Measurements from ENCODE around the gene ZNF260. TPM values are rescaled to one million over a fixed set of nuclear protein-coding genes. Genes with fewer than 3 reads are reported as not detected.

ZNF260 gene
- total and polyA plus RNA-seq, 2 of the 13 experiments (the other 11 are each of a cell fraction or from before 2014, with no cell fraction given), result 2.8 to 10.5 TPM

DNA sequence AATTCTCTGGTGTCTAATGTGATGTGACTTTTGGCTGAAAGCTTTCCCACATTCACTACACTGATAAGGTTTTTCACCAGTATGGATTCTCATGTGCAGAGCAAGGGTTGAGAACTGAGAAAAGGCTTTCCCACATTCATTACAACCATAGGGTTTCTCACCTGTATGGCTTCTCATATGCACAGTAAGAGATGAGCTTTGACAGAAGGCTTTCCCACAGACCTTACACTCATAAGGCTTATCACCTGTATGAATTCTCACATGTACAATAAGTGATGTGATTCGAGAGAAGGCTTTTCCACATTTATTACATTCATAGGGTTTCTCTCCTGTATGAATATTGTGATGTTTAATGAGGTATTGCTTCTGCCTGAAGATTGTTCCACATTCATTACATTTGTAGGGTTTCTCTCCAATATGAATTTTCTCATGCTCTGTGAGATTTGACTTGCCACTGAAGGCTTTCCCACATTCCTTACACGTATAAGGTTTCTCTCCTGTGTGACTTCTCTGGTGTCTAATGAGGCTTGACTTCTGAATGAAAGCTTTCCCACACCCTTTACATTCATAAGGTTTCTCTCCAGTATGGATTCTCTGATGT is 14.0 kb downstream of the ZNF260 start (continued):
- TF ChIP-seq, protein P1, sequence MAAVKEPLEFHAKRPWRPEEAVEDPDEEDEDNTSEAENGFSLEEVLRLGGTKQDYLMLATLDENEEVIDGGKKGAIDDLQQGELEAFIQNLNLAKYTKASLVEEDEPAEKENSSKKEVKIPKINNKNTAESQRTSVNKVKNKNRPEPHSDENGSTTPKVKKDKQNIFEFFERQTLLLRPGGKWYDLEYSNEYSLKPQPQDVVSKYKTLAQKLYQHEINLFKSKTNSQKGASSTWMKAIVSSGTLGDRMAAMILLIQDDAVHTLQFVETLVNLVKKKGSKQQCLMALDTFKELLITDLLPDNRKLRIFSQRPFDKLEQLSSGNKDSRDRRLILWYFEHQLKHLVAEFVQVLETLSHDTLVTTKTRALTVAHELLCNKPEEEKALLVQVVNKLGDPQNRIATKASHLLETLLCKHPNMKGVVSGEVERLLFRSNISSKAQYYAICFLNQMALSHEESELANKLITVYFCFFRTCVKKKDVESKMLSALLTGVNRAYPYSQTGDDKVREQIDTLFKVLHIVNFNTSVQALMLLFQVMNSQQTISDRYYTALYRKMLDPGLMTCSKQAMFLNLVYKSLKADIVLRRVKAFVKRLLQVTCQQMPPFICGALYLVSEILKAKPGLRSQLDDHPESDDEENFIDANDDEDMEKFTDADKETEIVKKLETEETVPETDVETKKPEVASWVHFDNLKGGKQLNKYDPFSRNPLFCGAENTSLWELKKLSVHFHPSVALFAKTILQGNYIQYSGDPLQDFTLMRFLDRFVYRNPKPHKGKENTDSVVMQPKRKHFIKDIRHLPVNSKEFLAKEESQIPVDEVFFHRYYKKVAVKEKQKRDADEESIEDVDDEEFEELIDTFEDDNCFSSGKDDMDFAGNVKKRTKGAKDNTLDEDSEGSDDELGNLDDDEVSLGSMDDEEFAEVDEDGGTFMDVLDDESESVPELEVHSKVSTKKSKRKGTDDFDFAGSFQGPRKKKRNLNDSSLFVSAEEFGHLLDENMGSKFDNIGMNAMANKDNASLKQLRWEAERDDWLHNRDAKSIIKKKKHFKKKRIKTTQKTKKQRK (IDR thresholded peaks at IDR 0.05; ENCODE audit: low read length), result no peak
- TF ChIP-seq, protein P2, sequence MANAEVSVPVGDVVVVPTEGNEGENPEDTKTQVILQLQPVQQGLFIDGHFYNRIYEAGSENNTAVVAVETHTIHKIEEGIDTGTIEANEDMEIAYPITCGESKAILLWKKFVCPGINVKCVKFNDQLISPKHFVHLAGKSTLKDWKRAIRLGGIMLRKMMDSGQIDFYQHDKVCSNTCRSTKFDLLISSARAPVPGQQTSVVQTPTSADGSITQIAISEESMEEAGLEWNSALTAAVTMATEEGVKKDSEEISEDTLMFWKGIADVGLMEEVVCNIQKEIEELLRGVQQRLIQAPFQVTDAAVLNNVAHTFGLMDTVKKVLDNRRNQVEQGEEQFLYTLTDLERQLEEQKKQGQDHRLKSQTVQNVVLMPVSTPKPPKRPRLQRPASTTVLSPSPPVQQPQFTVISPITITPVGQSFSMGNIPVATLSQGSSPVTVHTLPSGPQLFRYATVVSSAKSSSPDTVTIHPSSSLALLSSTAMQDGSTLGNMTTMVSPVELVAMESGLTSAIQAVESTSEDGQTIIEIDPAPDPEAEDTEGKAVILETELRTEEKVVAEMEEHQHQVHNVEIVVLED (CRISPR knock-in tag; IDR thresholded peaks at IDR 0.05; ENCODE audit: borderline replicate concordance), result no peak
- TF ChIP-seq, protein P3, sequence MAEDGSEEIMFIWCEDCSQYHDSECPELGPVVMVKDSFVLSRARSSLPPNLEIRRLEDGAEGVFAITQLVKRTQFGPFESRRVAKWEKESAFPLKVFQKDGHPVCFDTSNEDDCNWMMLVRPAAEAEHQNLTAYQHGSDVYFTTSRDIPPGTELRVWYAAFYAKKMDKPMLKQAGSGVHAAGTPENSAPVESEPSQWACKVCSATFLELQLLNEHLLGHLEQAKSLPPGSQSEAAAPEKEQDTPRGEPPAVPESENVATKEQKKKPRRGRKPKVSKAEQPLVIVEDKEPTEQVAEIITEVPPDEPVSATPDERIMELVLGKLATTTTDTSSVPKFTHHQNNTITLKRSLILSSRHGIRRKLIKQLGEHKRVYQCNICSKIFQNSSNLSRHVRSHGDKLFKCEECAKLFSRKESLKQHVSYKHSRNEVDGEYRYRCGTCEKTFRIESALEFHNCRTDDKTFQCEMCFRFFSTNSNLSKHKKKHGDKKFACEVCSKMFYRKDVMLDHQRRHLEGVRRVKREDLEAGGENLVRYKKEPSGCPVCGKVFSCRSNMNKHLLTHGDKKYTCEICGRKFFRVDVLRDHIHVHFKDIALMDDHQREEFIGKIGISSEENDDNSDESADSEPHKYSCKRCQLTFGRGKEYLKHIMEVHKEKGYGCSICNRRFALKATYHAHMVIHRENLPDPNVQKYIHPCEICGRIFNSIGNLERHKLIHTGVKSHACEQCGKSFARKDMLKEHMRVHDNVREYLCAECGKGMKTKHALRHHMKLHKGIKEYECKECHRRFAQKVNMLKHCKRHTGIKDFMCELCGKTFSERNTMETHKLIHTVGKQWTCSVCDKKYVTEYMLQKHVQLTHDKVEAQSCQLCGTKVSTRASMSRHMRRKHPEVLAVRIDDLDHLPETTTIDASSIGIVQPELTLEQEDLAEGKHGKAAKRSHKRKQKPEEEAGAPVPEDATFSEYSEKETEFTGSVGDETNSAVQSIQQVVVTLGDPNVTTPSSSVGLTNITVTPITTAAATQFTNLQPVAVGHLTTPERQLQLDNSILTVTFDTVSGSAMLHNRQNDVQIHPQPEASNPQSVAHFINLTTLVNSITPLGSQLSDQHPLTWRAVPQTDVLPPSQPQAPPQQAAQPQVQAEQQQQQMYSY (CRISPR knock-in tag; IDR thresholded peaks at IDR 0.05), result no peak

All from HepG2 (cell line).